Retinal pigment epithelial cell (primary cell): ENCODE results near the gene VWA8.
"Not testable (repeated sequence)": the region's sequence is repeated elsewhere in the genome, so short reads cannot be mapped to it uniquely, and the experiment has no call there.

ENCODE experiments used
- DNase-seq: peaks from one replicate; pipeline ENCODE4 v3.0.0-alpha.2; 2010; ENCODE audit warnings: low read depth
- H3K4me3 ChIP-seq: 2 replicates; pipeline ENCODE4 v1.5.1; 2011; ENCODE audit warnings: mild to moderate bottlenecking, low read length, control low read depth, moderate library complexity
- TF ChIP-seq, protein P1 (sequence below): conservative IDR thresholded peaks from 2 replicates; pipeline ENCODE4 v1.5.1; 2011; ENCODE audit warnings: low read depth, low read length, control low read depth, inconsistent platforms

VWA8 gene

DNA sequence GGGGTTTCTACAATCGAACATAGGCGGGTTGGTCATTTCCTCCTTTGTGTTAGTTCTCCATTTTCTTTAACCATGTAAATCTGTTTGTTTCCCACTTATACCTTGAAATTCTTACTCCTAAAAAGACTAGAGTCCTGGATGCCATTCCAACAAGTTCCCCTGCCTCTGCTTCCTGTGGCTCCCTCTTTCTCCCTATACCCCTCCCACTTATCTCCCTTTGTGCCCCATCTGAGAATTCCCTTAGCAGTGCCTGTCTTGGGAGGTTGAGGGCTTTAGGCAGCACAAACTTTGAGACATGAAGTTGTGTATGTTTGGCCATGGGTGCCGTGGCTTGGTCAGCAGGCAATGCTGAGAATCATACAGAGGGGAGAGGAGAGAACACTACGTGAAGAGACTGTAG is 327.1 kb downstream of the VWA8 start:
- TF ChIP-seq, protein P1, sequence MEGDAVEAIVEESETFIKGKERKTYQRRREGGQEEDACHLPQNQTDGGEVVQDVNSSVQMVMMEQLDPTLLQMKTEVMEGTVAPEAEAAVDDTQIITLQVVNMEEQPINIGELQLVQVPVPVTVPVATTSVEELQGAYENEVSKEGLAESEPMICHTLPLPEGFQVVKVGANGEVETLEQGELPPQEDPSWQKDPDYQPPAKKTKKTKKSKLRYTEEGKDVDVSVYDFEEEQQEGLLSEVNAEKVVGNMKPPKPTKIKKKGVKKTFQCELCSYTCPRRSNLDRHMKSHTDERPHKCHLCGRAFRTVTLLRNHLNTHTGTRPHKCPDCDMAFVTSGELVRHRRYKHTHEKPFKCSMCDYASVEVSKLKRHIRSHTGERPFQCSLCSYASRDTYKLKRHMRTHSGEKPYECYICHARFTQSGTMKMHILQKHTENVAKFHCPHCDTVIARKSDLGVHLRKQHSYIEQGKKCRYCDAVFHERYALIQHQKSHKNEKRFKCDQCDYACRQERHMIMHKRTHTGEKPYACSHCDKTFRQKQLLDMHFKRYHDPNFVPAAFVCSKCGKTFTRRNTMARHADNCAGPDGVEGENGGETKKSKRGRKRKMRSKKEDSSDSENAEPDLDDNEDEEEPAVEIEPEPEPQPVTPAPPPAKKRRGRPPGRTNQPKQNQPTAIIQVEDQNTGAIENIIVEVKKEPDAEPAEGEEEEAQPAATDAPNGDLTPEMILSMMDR = no peak
- no peak overlapping the region for H3K4me3 ChIP-seq
- no peak for DNase-seq

DNA sequence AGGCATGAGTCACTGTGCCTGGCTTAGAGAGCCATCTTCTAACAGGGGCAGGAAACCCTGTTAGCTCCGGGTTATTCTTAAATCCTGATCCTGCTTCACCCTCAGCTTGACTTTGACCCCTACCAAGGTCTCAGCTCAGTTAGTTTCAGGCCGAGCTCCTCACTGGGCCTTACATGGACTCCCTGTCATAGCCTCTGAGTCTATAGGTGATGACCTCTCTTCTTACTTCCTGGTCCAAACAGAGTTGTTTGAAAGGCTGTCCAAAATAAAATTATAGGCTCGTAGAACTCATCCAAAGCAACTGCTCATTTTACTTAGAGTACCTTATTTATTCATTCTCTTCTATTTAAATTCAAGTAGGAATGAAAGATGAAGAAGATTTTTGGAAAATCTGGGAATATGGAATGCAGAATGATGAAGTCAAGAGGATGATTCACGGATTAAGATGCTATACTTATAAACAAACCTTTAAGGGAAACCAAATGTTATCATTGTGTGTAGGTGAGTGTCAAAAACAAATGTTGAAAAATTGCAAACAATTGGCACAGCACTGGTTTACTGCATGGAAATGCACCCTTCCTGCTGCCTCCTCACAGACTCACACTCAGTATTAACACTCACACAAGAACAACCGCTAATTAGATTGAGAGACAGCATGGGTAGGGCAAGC is 329.5 kb downstream of the VWA8 start:
- TF ChIP-seq, protein P1 = no peak
- no peak overlapping the region for H3K4me3 ChIP-seq
- DNase-seq = no peak

DNA sequence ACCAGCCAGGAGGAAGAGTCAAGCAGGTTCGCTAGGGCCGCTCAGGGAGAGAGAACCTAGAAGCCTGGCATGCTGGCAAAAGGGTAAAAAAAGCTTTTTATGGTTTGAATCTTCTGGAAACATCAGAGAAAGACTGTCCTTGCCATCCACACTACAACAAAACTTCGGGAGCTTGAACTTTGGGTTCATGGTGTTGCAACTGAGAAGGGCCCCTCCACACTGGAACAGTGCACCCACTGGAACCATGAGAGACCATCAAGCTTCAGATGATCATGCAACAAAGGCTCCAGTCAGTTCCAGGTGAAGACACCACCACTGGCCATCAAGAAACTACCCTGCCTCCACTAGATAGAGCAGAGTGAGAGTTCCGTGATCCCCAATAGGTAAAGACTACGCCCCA is 333.5 kb downstream of the VWA8 start:
- H3K4me3 ChIP-seq = no peak overlapping the region
- DNase-seq = no peak
- TF ChIP-seq, protein P1 = no peak

DNA sequence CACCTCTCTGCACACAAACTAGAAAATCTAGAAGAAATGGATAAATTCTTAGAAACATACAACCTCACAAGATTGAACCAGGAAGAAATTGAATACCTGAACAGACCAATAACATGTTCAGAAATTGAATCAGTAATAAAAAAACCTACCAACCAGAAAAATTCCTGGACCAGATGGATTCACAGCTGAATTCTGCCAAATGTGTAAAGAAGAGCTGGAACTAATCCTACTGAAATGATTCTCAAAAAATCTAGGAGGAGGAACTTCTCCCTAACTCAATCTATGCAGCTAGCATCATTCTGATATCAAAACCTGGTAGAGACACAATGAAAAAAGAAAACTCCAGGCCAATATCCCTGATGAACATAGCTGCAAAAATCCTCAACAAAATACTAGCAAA is 336.9 kb downstream of the VWA8 start:
- no peak for DNase-seq
- no peak overlapping the region for H3K4me3 ChIP-seq
- TF ChIP-seq, protein P1 = no peak

DNA sequence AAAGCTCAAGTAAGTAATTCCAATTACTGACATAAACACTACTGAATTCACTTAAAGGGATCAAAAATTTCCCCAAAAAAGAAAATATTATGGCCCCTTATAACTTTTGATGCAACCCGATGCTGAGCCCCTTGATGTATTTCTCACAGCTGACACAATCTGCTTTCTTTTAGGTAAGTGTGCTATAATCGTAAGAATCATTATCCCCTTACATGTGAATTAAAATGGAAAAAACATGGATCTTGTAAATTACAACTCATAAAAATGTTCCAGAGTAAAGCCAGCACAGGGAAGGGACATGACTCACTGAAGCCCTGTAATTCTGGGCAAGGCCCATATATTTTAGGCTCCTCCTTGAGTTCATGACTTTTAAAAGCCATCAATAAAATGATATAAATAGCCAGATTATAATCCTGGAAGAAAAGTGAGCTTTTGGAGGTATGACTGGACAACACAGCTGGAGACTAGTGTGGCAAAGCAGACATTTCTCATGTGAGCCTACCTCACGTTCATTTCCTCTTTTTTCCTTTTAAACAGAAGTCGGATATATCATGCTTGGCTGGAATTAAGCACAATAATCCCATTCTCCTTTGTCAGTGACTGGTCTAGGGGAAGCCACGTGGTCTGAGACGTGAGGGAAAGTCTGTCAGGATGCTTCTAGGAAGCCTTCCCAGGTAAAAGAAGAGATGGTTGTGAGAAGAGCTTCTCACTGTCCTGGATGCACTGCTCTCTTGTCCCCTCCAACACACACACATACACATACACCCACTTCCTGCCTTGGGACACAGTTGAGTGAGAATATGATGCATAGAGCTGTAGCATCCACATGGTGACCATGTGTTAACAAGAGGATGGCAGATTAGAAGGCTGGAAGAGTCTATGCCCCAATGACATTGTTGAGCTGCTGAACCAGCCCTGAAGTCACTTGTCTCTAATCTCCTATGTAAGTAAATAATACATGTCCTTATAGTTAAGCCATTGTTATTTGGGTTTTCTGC is 338.2 kb downstream of the VWA8 start:
- TF ChIP-seq, protein P1 = no peak
- no peak overlapping the region for H3K4me3 ChIP-seq
- DNase-seq = no peak

DNA sequence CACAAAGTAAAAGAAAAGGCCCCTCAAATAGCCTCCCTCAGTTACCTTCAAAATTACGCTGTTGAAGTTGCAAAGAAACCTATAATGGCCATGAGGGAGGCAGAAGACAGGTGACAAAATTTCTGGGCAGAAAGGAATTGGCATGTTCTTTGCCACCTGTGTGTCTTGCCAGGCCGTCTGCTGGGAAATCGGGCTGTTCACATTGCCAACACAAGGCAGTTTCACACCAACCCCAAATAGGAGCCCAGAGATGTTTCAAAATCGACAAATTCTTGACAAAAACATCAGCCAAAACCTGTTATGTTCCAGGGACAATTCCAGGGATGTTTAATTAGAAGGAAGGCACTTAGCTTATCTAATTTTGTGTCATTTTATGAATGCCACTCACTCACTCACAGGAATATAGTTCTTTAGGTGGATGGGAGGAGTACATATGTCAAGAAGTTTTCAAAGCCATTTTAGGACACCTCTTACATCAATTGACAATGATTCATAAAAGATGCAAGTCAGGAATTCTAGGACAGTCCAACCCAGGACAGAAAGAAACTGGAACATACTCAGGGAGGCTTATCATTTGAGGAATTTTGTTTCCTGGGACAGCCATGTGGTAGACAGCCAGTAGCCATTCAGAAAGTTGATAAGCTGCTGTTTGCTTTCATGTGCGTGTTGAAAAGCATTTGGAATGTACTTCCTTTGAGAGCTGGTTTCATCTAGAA is 339.0 kb downstream of the VWA8 start:
- H3K4me3 ChIP-seq = no peak overlapping the region
- TF ChIP-seq, protein P1 = no peak
- no peak for DNase-seq

DNA sequence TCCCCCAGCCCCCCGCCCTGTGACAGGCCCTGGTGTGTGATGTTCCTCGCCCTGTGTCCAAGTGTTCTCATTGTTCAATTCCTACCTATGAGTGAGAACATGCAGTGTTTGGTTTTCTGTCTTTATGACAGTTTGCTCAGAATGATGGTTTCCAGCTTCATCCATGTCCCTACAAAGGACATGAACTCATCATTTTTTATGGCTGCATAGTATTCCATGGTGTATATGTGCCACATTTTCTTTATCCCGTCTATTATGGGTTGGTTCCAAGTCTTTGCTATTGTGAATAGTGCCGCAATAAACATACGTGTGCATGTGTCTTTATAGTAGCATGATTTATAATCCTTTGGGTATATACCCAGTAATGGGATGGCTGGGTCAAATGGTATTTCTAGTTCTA is 343.3 kb downstream of the VWA8 start:
- DNase-seq = not testable (repeated sequence)

More for the DNA sequence above, 343.3 kb downstream of the VWA8 start:
- H3K4me3 ChIP-seq = not testable (repeated sequence)
